Activated CD8-positive, alpha-beta memory T cell treated with anti-CD3 and anti-CD28 coated beads, Interleukin-2, amount 50 U/mL, for 1 hour (primary cell): ENCODE data around the gene KRTAP4-6.
"Not testable (repeated sequence)": the region's sequence is repeated elsewhere in the genome, so short reads cannot be mapped to it uniquely, and the experiment has no call there.

Experiments
- DNase-seq: peaks from one replicate; pipeline ENCODE4 v3.0.0-alpha.2; 2020; ENCODE audit errors: extremely low read depth

Gene KRTAP4-6

GRCh38 chr17:41107941-41108450 lies 32.3 kb downstream of the KRTAP4-6 start:
- DNase-seq = no peak

GRCh38 chr17:41105347-41105746 lies 35.0 kb downstream of the KRTAP4-6 start, which contains the start of gene KRTAP4-9:
TSS of gene KRTAP4-9 (plus strand) at chr17:41105389. CDS start at chr17:41105389, 0 bp downstream.
- not testable (repeated sequence) for DNase-seq

DNA sequence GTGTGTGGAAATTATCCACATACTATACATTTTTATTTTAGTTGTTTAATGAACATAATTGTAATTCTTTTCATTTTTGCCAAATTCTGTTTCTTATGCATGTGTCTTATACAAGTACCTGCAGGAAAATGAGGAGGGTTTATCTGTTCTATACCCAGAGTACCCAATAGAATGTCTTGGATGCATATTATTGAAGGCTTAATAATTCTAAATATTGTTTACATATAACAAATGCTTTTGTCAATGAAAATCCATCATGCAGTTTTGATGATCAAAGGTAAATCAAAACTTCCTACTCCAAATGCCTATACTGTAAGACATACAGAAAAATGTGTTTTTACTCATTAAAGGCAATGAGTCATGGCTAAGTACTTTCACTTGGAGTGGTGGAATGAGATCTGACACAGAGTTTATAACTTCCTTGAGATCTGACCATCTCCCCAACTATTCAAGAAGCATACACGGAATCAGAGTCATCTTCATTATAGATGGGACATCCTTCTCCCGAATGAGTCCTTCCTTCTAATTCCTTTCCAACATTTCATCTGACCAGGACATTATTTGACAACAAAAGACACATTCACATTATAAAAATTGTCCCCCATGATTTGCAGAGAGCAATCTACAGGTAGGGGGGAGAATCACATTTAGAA lies 35.8 kb downstream of the KRTAP4-6 start:
- DNase-seq = not testable (repeated sequence)

- DNase-seq = no peak
These were observed 36.4 kb downstream of the KRTAP4-6 start for GRCh38 chr17:41103896-41104295.

DNA sequence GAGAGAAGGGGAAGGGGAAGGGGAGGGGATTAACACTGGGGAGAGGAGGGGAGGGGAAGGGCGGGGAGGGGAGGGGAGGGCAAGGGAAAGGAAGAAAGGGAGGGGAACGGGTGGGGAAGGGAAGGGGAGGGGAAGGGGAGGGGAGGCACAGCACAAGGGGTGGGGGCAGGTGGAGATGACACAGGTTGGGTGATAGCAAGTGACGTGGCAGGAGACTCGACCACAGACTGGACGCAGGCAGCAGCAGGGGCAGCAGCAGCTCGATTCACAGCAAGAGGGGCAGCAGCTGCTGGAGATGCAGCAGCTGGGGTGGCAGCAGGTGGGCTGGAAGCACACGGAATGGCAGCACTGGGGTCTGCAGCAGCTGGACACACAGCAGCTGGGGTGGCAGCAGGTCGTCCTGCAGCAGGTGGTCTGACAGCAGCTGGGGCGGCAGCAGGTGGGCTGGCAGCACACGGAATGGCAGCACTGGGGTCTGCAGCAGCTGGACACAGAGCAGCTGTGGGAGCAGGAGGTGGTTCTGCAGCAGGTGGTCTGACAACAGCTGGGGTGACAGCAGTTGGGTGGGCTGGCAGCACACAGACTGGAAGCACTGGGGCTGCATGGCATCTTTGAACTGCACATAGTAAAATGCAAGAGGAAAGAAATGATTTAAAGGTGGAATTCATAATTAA lies 38.6 kb downstream of the KRTAP4-6 start, which contains the start of gene KRTAP4-16:
Gene KRTAP4-16 (minus strand): TSS at position 624 of the 674 bp plus-strand sequence. CDS start 0 bp downstream, at position 624.
- no peak for DNase-seq

DNA sequence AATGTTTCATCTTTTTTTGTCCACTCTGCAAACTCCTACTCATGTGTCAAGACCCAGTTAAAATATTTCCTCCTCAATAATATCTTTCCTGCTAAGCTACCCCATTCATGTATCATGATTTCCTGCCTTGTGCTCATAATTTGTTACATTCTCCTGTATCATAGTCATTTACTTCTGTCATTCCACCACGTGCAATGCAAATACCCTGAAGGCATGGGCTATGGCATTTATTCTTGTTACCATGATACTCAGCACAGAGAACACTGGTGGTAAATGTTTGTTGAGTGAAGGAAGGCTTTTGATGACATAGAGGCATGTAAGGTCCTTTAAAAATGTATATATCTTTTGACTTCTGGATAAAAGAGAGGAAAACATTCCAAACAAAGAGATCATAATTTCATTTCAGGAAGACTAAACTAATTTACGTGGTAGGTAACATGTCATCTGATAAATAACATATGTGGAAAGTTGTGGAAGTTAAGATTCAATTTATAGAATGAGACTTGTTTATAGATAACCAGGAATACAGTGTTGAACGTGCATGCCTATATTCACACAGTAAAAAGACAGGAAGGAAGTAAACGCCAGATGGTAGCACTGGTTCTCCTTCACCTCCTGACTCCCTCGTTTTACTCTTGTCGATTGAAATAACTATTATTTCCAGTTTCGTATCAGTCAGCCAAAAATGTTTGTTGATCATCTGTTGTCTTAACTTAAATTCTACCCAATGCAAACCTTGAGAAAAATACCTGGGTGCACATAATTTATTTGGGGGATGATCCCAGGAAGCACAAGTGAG lies 40.5 kb downstream of the KRTAP4-6 start:
- not testable (repeated sequence) for DNase-seq

- no peak for DNase-seq
These were observed 41.9 kb downstream of the KRTAP4-6 start for GRCh38 chr17:41098481-41098880.

GRCh38 chr17:41098042-41098441 lies 42.3 kb downstream of the KRTAP4-6 start, which contains the start of gene KRTAP4-8:
TSS of gene KRTAP4-8 (minus strand) at chr17:41098142. CDS start at chr17:41098084, 58 bp downstream.
- no peak for DNase-seq

GRCh38 chr17:41096055-41096454 lies 44.3 kb downstream of the KRTAP4-6 start:
- DNase-seq = no peak
